Left lung (tissue), 14 donors: Measurements from ENCODE around the gene AAGAB. TPM values are rescaled to one million over a fixed set of nuclear protein-coding genes. Genes with fewer than 3 reads are reported as not detected.

Source experiments
- ATAC-seq: fragments of 200-7000 bp; cut with Tn5 transposase; one replicate; pipeline ENCODE4 v1.9.1; 2020; ENCODE audit warnings: moderate library complexity
- DNase-seq, 4 donors: peaks; one replicate each; pipeline ENCODE4 v3.0.0-alpha.2; 2013 to 2020
- H3K27ac ChIP-seq, 2 donors: fragments of 200-600 bp; sonication (generic) in 1 of 2; one replicate each; pipeline versions ENCODE4 v1.5.0 to v1.8.0; 2020 to 2021
- H3K27me3 ChIP-seq, 2 donors: fragments of 200-600 bp; sonication (generic) in 1 of 2; one replicate each; pipeline versions ENCODE4 v1.5.0 to v1.8.0; 2020 to 2021
- H3K36me3 ChIP-seq, 2 donors: fragments of 200-600 bp; sonication (generic) in 1 of 2; one replicate each; pipeline versions ENCODE4 v1.5.0 to v1.8.0; 2020 to 2021
- H3K4me1 ChIP-seq, 2 donors: fragments of 200-600 bp; one replicate each; pipeline ENCODE4 v1.8.0; 2021
- H3K4me3 ChIP-seq, 2 donors: fragments of 200-600 bp; sonication (generic) in 1 of 2; one replicate each; pipeline versions ENCODE4 v1.5.0 to v1.8.0; 2020 to 2021; ENCODE audit warnings: mild to moderate bottlenecking in 1 of 2
- H3K9me3 ChIP-seq, 2 donors: fragments of 200-600 bp; sonication (generic) in 1 of 2; one replicate each; pipeline versions ENCODE4 v1.5.0 to v1.8.0; 2020 to 2021
- intact Hi-C, 2 donors: fragments of 100-400 bp; cut with DNase I; formaldehyde crosslinking; loops; one replicate each; pipeline versions ENCODE4 v1.11.2 to v1.14.2; 2022
- long read RNA-seq, 12 donors: library from polyadenylated mRNA in 2 of 12; unstranded in 2 of 12; transcript quantifications; one replicate each; pipeline ENCODE4 v2.0.0 and lab custom pipeline, GENCODE V29; 2019 to 2026
- polyA plus RNA-seq, 6 donors: library from polyadenylated mRNA; unstranded; fragments of 120-200 nt; gene quantifications; one replicate each; pipeline ENCODE4 v1.2.1, GENCODE V29; 2013; ENCODE audit not compliant: insufficient read length in 6 of 6
- total RNA-seq, 2 donors: library from RNA; stranded (reverse); fragmentation: NEBNext Ultra II Directional; extraction: Animal tissue kit (Norgen Biotek cat#: 25700); gene quantifications; one replicate each; pipeline ENCODE4 v1.2.1, GENCODE V29; 2021
- TF ChIP-seq, protein P1 (sequence below), 2 donors: fragments of 200-600 bp; sonication (generic) in 1 of 2; IDR thresholded peaks; one replicate each; pipeline versions ENCODE4 v1.5.0 to v1.8.0; 2021; ENCODE audit warnings: antibody characterized with exemption in 2 of 2
- donor health status: DM: no; HTN: yes; CAD: no.
- donor health status: DM: no; HTN: no; CAD: no.

The AAGAB gene, protein sequence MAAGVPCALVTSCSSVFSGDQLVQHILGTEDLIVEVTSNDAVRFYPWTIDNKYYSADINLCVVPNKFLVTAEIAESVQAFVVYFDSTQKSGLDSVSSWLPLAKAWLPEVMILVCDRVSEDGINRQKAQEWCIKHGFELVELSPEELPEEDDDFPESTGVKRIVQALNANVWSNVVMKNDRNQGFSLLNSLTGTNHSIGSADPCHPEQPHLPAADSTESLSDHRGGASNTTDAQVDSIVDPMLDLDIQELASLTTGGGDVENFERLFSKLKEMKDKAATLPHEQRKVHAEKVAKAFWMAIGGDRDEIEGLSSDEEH
- 10 to 100 TPM; 35.5 to 42.4 TPM for total RNA-seq
- polyA plus RNA-seq = 10 to 100 TPM; 24.9 to 33.3 (median 28.8) TPM
- long read RNA-seq, donor 1, transcript AAGAB-201 (10 exons, 2,841 nt) = major isoform, 6 of 78 reads
- long read RNA-seq, donor 1, partial matches to known transcripts = 72 of 78 reads
- long read RNA-seq, donor 1, other reads (novel, unspliced or antisense) = 0 of 78 reads
- long read RNA-seq, donor 2, partial matches to known transcripts = 0 of 8 reads
- long read RNA-seq, donor 2, other reads (novel, unspliced or antisense) = 0 of 8 reads
- long read RNA-seq, donor 3, transcript AAGAB-201 (10 exons, 2,841 nt) = major isoform, 5 of 6 reads
- long read RNA-seq, donor 3, partial matches to known transcripts = 0 of 6 reads
- long read RNA-seq, donor 3, other reads (novel, unspliced or antisense) = 0 of 6 reads
- long read RNA-seq, donor 4, transcript AAGAB-201 (10 exons, 2,841 nt) = major isoform, 10 of 13 reads
- long read RNA-seq, donor 4, partial matches to known transcripts = 3 of 13 reads
- long read RNA-seq, donor 4, other reads (novel, unspliced or antisense) = 0 of 13 reads
- long read RNA-seq, donor 5, partial matches to known transcripts = 0 of 1 reads
- long read RNA-seq, donor 5, other reads (novel, unspliced or antisense) = 0 of 1 reads
- long read RNA-seq, donor 6, transcript AAGAB-201 (10 exons, 2,841 nt) = major isoform, 6 of 7 reads
- long read RNA-seq, donor 6, partial matches to known transcripts = 0 of 7 reads
- long read RNA-seq, donor 6, other reads (novel, unspliced or antisense) = 0 of 7 reads
- long read RNA-seq, donor 7, transcript AAGAB-201 (10 exons, 2,841 nt) = major isoform, 9 of 11 reads
- long read RNA-seq, donor 7, partial matches to known transcripts = 0 of 11 reads
- long read RNA-seq, donor 7, other reads (novel, unspliced or antisense) = 0 of 11 reads
- long read RNA-seq, donor 8, partial matches to known transcripts = 0 of 2 reads
- long read RNA-seq, donor 8, other reads (novel, unspliced or antisense) = 0 of 2 reads
- long read RNA-seq, donor 9 = 0 reads
- long read RNA-seq, donor 10, transcript AAGAB-201 (10 exons, 2,841 nt) = major isoform, 6 of 6 reads
- long read RNA-seq, donor 10, partial matches to known transcripts = 0 of 6 reads
- long read RNA-seq, donor 10, other reads (novel, unspliced or antisense) = 0 of 6 reads
- long read RNA-seq, donor 11 = 0 reads
- long read RNA-seq, donor 12, partial matches to known transcripts = 0 of 4 reads
- long read RNA-seq, donor 12, other reads (novel, unspliced or antisense) = 0 of 4 reads

GRCh38 chr15:67254238-67255175 is at the start of gene AAGAB, which contains the start of gene IQCH:
Gene AAGAB (minus strand): TSS chr15:67254661. CDS start chr15:67254631, 30 bp downstream.
Gene IQCH (plus strand): TSS chr15:67254786. CDS start chr15:67254897, 111 bp downstream.
- Histone ChIP-seq H3K4me1 (peaks cover 0 to 22% of the 10 kb centered on the region in 2 donors), H3K4me3 (peak within 1 kb of the TSS; percentile 86 to 98), H3K9me3 (no peaks in the 10 kb centered on the region), H3K27me3 (no peaks in the 10 kb centered on the region), H3K36me3 (no peaks in the 10 kb centered on the region), H3K27ac (peak within 1 kb of the TSS; percentile 65 to 90)
- intact Hi-C loops = no loop called here
- TF ChIP-seq, protein P1, sequence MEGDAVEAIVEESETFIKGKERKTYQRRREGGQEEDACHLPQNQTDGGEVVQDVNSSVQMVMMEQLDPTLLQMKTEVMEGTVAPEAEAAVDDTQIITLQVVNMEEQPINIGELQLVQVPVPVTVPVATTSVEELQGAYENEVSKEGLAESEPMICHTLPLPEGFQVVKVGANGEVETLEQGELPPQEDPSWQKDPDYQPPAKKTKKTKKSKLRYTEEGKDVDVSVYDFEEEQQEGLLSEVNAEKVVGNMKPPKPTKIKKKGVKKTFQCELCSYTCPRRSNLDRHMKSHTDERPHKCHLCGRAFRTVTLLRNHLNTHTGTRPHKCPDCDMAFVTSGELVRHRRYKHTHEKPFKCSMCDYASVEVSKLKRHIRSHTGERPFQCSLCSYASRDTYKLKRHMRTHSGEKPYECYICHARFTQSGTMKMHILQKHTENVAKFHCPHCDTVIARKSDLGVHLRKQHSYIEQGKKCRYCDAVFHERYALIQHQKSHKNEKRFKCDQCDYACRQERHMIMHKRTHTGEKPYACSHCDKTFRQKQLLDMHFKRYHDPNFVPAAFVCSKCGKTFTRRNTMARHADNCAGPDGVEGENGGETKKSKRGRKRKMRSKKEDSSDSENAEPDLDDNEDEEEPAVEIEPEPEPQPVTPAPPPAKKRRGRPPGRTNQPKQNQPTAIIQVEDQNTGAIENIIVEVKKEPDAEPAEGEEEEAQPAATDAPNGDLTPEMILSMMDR (IDR thresholded peaks at IDR 0.05) = peak in 1 of 2 donors; percentile 24
- DNase-seq (peak; percentile 95 to 100 (median 97)), ATAC-seq (peak; percentile 100)

- peak in 1 of 4 donors; percentile 23 for DNase-seq
- intact Hi-C loops = loop anchor here in 1 of 2 donors (10.0 kb wide), 1 partner anchor 359 kb away; no protein-coding TSS in a partner anchor
- Histone ChIP-seq H3K9me3 (no peaks in the 10 kb centered on the region), H3K36me3 (no peaks in the 10 kb centered on the region), H3K4me3 (no peak overlapping the region), H3K4me1 (no peaks in the 10 kb centered on the region), H3K27me3 (no peaks in the 10 kb centered on the region), H3K27ac (no peak overlapping the region)
- ATAC-seq = peak; percentile 72
- TF ChIP-seq, protein P1 (IDR thresholded peaks at IDR 0.05) = peak in 1 of 2 donors; percentile 37
Measured at GRCh38 chr15:67303490-67304363, 49.3 kb upstream of the AAGAB start.

GRCh38 chr15:67300266-67301025 is 46.0 kb upstream of the AAGAB start:
- DNase-seq = no peak
- intact Hi-C loops = loop anchor here in 1 of 2 donors (10.0 kb wide), 1 partner anchor 356 kb away; no protein-coding TSS in a partner anchor
- H3K27ac ChIP-seq = no peak overlapping the region

More at GRCh38 chr15:67300266-67301025, 46.0 kb upstream of the AAGAB start:
- Histone ChIP-seq H3K36me3 (no peaks in the 10 kb centered on the region), H3K4me3 (no peak overlapping the region), H3K9me3 (no peaks in the 10 kb centered on the region), H3K27me3 (no peaks in the 10 kb centered on the region), H3K4me1 (no peaks in the 10 kb centered on the region)
- ATAC-seq = no peak
- TF ChIP-seq, protein P1 (IDR thresholded peaks at IDR 0.05) = no peak
